HT1080 (cell line): Measurements from ENCODE around the gene ZNF512B. TPM values are rescaled to one million over a fixed set of nuclear protein-coding genes. Genes with fewer than 3 reads are reported as not detected.

Source experiments
- DNase-seq: peaks from one replicate; pipeline ENCODE4 v3.0.0-alpha.2; 2015; ENCODE audit warnings: low read depth
- total RNA-seq: library from RNA; depleted of rRNA; stranded (reverse); fragments of >200 nt; shearing (Covaris generic); gene quantifications from 2 replicates; pipeline ENCODE4 v1.2.3, GENCODE V29; 2014

The ZNF512B gene
- total RNA-seq, 1 experiment from 2014 or later, result 18.7 TPM

GRCh38 chr20:63951398-63952209 lies 18.1 kb downstream of the ZNF512B start:
- no peak for DNase-seq

- DNase-seq, result no peak
Observed at GRCh38 chr20:63950701-63951397, 18.9 kb downstream of the ZNF512B start.

GRCh38 chr20:63947638-63948456 lies 21.9 kb downstream of the ZNF512B start:
- no peak for DNase-seq

GRCh38 chr20:63946986-63947637 lies 22.6 kb downstream of the ZNF512B start:
- DNase-seq, result no peak

- no peak for DNase-seq
Observed at GRCh38 chr20:63945921-63946920, 23.5 kb downstream of the ZNF512B start.

- no peak for DNase-seq
Observed at GRCh38 chr20:63945031-63945658, 24.6 kb downstream of the ZNF512B start.

- DNase-seq, result no peak
Observed at GRCh38 chr20:63944078-63944941, 25.4 kb downstream of the ZNF512B start.

GRCh38 chr20:63943808-63944077 lies 26.0 kb downstream of the ZNF512B start:
- no peak for DNase-seq

GRCh38 chr20:63942969-63943807 lies 26.5 kb downstream of the ZNF512B start:
- DNase-seq, result no peak

GRCh38 chr20:63942250-63942951 lies 27.3 kb downstream of the ZNF512B start:
- DNase-seq, result peak; percentile 20

- DNase-seq, result no peak
Observed at GRCh38 chr20:63941282-63942081, 28.2 kb downstream of the ZNF512B start.

GRCh38 chr20:63940472-63941266 lies 29.1 kb downstream of the ZNF512B start:
- DNase-seq, result no peak

- DNase-seq, result no peak
Observed at GRCh38 chr20:63940071-63940471, 29.7 kb downstream of the ZNF512B start.

GRCh38 chr20:63939061-63939935 lies 30.4 kb downstream of the ZNF512B start:
- DNase-seq, result no peak

- no peak for DNase-seq
Observed at GRCh38 chr20:63937596-63937995, 32.1 kb downstream of the ZNF512B start.
